ENCODE results near the gene PCDHGA9.
"Not testable (repeated sequence)": the region's sequence is repeated elsewhere in the genome, so short reads cannot be mapped to it uniquely, and the experiment has no call there.

Gene PCDHGA9

GRCh38 chr5:141402553-141403243 is at the start of gene PCDHGA9:
PCDHGA9 (plus strand) TSS chr5:141402778; CDS start chr5:141402953, 175 bp downstream.
- DNase-seq: no peak

DNA sequence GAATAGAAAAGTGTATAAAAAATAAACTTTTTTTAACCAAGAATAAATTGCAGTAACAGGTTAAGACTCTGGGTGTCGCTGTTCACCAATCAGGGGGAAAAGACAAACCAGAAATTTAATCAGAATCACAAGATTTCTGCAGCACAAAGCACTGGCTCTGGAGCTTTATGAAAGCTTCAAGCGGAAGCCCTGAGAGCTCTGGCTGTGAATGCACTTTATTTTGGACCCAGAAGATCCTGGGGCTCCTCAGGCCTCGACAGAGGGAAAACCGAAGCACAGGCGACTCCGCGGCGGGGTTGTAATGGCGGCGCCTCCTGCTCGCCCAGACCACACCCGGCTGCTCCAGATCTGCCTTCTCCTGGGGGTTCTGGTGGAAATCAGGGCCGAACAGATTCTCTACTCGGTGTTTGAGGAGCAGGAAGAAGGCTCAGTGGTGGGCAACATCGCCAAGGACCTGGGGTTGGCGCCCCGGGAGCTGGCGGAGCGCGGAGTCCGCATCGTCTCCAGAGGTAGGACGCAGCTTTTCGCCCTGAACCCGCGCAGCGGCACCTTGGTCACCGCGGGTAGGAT is 47.6 kb upstream of the PCDHGA9 start, which contains the start of gene PCDHGA4:
TSS of gene PCDHGA4 (plus strand) at position 122 of the 570 bp plus-strand sequence. CDS start at position 209, 87 bp downstream.
- DNase-seq: no peak

- DNase-seq: no peak
These were observed 46.9 kb upstream of the PCDHGA9 start for GRCh38 chr5:141355641-141356040.

GRCh38 chr5:141356133-141356532 is 46.4 kb upstream of the PCDHGA9 start:
- no peak for DNase-seq

GRCh38 chr5:141356950-141357349 is 45.6 kb upstream of the PCDHGA9 start:
- DNase-seq: no peak

DNA sequence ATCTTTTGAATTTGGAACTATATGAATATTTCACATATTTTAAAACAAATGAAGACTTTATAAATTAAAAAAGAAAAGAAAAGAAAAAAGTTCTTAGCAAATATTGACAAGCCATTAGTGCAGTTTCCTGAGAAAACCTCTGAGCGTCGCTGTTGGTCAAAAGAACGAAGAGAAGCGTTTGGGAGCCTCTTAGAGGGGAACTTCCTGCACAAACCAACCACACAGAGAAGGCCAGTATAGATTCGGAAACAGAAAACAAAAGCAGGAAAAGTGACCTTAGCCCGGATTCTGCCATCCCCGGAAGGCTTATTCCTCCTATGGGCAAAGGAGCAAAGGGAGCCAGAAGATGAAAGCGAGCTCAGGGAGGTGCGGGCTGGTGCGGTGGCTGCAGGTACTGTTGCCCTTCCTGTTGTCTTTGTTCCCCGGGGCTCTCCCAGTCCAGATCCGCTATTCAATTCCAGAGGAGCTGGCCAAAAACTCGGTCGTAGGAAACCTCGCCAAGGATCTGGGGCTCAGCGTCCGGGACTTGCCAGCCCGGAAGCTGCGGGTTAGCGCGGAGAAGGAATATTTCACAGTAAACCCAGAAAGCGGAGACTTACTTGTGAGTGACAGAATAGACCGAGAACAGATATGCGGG is 42.7 kb upstream of the PCDHGA9 start, which contains the start of gene PCDHGB2:
TSS of gene PCDHGB2 (plus strand) at position 205 of the 637 bp plus-strand sequence. CDS start at position 347, 142 bp downstream.
- DNase-seq: no peak

DNA sequence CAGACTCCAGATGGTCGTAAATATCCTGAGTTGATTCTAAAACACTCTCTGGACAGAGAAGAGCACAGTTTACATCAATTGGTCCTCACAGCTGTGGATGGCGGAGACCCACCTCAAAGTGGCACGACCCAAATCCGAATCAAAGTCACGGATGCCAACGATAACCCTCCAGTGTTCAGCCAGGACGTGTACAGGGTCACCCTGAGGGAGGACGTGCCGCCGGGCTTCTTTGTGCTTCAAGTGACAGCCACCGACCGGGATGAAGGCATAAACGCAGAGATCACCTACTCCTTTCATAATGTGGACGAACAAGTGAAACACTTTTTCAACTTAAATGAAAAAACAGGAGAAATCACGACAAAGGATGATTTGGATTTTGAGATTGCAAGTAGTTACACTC is 41.9 kb upstream of the PCDHGA9 start:
- no peak for DNase-seq

DNA sequence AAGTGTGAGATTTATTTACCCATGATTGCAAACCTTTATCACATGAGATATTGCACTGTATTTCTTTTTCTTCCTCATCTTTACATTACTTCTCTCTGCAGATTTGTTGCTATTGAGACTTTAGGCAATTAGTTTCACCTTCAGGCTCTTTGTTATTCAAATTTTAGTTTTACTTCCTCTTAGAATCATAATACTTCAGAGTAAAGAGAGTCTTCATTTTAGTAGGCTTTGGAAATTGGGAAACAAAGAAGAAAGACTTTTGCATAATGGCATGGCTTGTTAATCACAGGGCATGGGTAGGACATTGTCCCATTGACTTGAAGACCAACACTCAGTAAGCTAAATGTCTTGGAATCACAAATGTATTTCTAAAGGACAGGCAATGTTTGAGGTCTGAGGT is 39.9 kb upstream of the PCDHGA9 start:
- no peak for DNase-seq

DNA sequence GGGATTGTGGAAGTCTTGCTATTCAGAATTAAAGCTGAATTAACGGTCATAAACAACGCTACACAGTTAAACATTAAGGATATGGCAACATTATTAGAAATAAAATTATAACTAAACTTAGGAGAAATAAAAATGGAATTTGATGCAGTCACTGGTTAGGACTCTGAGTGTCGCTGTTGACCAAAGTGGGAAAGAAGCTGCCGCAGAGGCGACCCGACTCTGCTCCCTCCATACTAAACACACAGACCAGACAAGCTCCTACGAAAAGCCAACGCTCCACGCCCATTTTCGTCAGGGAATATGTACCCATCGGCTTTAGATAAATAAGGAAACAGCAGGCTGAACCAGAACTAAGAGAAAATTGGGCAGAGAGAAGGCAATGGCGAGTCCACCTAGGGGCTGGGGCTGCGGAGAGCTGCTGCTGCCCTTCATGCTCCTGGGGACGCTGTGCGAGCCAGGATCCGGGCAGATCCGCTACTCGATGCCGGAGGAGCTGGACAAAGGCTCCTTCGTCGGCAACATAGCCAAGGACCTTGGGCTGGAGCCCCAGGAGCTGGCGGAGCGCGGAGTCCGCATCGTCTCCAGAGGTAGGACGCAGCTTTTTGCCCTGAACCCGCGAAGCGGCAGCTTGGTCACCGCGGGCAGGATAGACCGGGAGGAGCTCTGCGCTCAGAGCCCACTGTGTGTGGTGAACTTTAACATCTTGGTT is 38.5 kb upstream of the PCDHGA9 start, which contains the start of gene PCDHGA5:
TSS of gene PCDHGA5 (plus strand) at position 211 of the 709 bp plus-strand sequence. CDS start at position 380, 169 bp downstream.
- no peak for DNase-seq

GRCh38 chr5:141366016-141366896 is 36.3 kb upstream of the PCDHGA9 start:
- no peak for DNase-seq

- DNase-seq: peak; percentile 10
These were observed 32.4 kb upstream of the PCDHGA9 start, which contains the start of gene PCDHGB3 for GRCh38 chr5:141369994-141370848. PCDHGB3 (plus strand) TSS chr5:141370242; CDS start chr5:141370395, 153 bp downstream.

DNA sequence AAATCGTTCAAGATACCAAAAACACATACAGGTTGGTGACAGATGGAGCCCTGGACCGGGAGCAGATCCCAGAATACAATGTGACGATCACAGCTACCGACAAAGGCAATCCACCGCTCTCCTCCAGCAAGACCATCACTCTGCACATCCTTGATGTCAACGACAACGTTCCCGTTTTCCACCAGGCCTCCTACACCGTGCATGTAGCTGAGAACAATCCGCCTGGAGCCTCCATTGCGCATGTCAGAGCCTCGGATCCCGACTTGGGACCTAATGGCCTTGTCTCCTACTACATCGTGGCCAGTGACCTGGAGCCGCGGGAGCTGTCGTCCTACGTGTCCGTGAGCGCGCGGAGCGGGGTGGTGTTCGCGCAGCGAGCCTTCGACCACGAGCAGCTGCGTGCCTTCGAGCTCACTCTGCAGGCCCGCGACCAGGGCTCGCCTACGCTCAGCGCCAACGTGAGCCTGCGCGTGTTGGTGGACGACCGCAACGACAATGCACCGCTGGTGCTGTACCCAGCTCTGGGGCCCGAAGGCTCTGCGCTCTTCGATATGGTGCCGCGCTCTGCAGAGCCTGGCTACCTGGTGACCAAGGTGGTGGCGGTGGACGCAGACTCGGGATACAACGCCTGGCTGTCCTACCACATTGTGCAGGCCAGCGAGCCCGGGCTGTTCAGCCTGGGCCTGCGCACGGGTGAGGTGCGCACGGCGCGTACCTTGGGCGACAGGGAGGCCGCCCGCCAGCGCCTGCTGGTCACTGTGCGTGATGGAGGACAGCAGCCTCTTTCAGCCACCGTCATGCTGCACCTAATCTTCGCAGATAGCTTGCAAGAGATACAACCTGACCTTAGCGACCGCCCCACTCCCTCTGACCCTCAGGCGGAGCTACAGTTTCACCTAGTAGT is 30.8 kb upstream of the PCDHGA9 start:
- no peak for DNase-seq

DNA sequence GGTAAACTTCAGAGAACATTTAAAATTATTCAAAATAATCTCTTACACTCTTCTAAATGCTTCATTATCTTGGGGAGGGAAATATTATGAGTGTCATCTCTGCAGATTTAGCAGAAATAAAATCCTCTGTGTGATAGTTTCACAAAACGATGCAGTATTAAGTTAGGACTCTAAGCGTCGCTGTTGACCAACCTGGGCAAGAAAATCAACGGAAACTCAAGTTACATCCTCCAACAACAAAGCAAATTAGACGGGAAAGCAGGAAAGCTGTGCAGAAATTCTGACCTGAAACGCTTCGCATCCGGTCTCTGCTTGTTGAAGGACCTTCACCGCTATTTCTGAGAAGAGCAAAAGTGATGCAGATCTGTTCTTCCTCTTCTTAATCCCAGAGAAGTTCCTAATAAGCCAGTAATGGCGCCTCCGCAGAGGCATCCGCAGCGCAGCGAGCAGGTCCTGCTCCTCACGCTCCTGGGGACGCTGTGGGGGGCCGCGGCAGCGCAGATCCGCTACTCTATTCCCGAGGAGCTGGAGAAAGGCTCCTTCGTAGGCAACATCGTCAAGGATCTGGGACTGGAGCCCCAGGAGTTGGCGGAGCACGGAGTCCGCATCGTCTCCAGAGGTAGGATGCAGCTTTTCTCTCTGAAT is 28.8 kb upstream of the PCDHGA9 start, which contains the start of gene PCDHGA6:
TSS of gene PCDHGA6 (plus strand) at position 219 of the 645 bp plus-strand sequence. CDS start at position 412, 193 bp downstream.
- DNase-seq: no peak

- DNase-seq: no peak
These were observed 28.0 kb upstream of the PCDHGA9 start for GRCh38 chr5:141374627-141375026.

DNA sequence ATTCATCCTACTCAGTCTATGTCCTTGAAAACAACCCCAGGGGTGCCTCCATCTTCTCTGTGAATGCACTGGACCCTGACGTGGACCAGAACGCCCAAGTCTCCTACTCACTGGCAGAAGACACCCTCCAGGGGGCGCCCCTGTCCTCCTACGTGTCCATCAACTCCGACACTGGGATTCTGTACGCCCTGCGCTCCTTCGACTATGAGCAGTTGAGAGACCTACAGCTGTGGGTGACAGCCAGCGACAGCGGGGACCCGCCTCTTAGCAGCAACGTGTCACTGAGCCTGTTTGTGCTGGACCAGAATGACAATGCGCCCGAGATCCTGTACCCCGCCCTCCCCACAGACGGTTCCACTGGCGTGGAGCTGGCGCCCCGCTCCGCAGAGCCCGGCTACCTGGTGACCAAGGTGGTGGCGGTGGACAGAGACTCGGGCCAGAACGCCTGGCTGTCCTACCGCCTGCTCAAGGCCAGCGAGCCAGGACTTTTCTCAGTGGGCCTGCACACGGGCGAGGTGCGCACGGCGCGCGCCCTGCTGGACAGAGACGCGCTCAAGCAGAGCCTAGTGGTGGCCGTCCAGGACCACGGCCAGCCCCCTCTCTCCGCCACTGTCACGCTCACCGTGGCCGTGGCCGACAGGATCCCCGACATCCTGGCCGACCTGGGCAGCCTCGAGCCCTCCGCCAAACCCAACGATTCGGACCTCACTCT is 27.0 kb upstream of the PCDHGA9 start:
- not testable (repeated sequence) for DNase-seq

DNA sequence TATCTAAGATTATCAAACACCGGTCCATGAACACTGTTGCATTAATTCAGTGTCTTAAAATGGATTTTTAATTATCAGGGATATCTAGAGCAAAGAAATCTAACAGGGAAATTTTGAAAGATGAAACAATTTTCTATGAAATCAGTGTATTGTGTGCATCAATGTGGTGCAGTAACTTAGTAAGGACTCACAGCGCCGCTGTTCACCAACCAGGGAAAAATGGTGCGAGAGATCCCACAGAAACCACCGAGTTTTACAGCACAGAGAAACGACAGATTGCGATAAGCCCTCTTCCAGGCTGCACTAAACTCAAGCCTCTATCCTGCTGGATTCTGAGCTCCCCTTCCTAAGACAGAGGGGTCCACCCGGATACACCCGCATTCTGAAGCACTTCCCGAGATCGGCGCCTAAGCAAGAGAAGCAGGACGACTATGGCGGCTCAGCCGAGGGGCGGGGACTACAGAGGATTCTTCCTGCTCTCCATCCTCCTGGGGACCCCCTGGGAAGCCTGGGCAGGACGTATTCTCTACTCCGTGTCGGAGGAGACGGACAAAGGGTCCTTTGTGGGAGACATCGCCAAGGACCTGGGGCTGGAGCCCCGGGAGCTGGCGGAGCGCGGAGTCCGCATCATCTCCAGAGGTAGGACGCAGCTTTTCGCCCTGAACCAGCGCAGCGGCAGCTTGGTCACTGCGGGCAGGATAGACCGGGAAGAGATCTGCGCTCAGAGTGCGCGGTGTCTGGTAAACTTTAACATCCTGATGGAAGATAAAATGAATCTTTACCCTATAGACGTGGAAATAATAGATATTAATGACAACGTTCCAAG is 19.9 kb upstream of the PCDHGA9 start, which contains the start of gene PCDHGA7:
TSS of gene PCDHGA7 (plus strand) at position 274 of the 826 bp plus-strand sequence. CDS start at position 432, 158 bp downstream.
- no peak for DNase-seq

- no peak for DNase-seq
These were observed 19.2 kb upstream of the PCDHGA9 start for GRCh38 chr5:141383345-141383744.

Measured in stimulated activated naive CD4-positive, alpha-beta T cell treated with Interleukin-2 at 50 U/mL for 16 hours (primary cell).